Stimulated activated CD8-positive, alpha-beta memory T cell treated with anti-CD3 and anti-CD28 coated beads, Interleukin-7, amount 100 ng/mL, for 24 hours (primary cell): ENCODE measurements around the gene DMRT3.

Source experiments
- DNase-seq: peaks from one replicate; pipeline ENCODE4 v3.0.0-alpha.2; 2020; ENCODE audit warnings: low read depth

Gene DMRT3

GRCh38 chr9:970151-970996, 6.1 kb upstream of the DMRT3 start:
- DNase-seq, result no peak

- no peak for DNase-seq
These were observed 4.5 kb upstream of the DMRT3 start for GRCh38 chr9:971901-972500.

GRCh38 chr9:972501-973294, 3.8 kb upstream of the DMRT3 start:
- no peak for DNase-seq

- no peak for DNase-seq
These were observed 3.1 kb upstream of the DMRT3 start for GRCh38 chr9:973295-973834.

GRCh38 chr9:974031-974995, 2.1 kb upstream of the DMRT3 start:
- DNase-seq, result no peak

- no peak for DNase-seq
These were observed 1.3 kb upstream of the DMRT3 start for GRCh38 chr9:974996-975739.

- DNase-seq, result no peak
These were observed 656 bp upstream of the DMRT3 start for GRCh38 chr9:975740-976257.

GRCh38 chr9:976943-977837, 735 bp downstream of the DMRT3 start:
- no peak for DNase-seq

- no peak for DNase-seq
These were observed 1.7 kb downstream of the DMRT3 start for GRCh38 chr9:977838-978830.

GRCh38 chr9:979983-980382, 3.5 kb downstream of the DMRT3 start:
- DNase-seq, result no peak

- DNase-seq, result no peak
These were observed 4.2 kb downstream of the DMRT3 start for GRCh38 chr9:980640-981039.

GRCh38 chr9:981491-981898, 5.0 kb downstream of the DMRT3 start:
- DNase-seq, result no peak

GRCh38 chr9:982394-983230, 6.2 kb downstream of the DMRT3 start:
- no peak for DNase-seq

GRCh38 chr9:994005-994404, 17.6 kb downstream of the DMRT3 start:
- DNase-seq, result no peak

- no peak for DNase-seq
These were observed 18.7 kb downstream of the DMRT3 start for GRCh38 chr9:995192-995591.

GRCh38 chr9:995781-996180, 19.3 kb downstream of the DMRT3 start:
- DNase-seq, result no peak
